DMS153 treated with DMSO at 0.1 percent for 48 hours (cell line): ENCODE measurements around the gene CDC6.
A peak's percentile ranks its signal among the peaks of the same experiment; 100 is the strongest.
"Not testable (repeated sequence)": the region's sequence is repeated elsewhere in the genome, so short reads cannot be mapped to it uniquely, and the experiment has no call there.

Source experiments
- DNase-seq: peaks from one replicate; lab custom pipeline; 2025; ENCODE audit not compliant: unreplicated experiment; lab: John Stamatoyannopoulos, UW

Gene CDC6

GRCh38 chr17:40287159-40287493, 553 bp upstream of the CDC6 start:
- DNase-seq = no peak

DNA sequence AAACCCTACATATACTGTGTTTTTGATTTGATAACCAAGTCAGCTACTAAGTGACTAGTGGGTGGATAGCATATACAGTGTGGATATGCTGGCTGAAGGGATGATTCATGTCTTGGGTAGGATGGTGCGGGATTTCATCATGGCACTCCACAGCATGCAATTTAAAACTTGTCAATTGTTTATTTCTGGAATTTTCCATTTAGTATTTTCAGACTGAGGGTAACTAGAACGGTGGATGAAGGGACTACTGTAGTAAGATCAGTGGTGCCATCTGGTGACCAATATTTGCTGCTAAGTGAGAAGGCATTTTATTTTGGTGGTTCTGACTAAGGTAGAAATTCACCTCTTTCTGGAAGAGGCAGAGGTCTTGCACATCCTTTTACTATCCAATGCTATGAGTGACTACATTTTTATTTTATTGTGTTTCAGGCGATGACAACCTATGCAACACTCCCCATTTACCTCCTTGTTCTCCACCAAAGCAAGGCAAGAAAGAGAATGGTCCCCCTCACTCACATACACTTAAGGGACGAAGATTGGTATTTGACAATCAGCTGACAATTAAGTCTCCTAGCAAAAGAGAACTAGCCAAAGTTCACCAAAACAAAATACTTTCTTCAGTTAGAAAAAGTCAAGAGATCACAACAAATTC, 3.1 kb downstream of the CDC6 start:
- DNase-seq = no peak

DNA sequence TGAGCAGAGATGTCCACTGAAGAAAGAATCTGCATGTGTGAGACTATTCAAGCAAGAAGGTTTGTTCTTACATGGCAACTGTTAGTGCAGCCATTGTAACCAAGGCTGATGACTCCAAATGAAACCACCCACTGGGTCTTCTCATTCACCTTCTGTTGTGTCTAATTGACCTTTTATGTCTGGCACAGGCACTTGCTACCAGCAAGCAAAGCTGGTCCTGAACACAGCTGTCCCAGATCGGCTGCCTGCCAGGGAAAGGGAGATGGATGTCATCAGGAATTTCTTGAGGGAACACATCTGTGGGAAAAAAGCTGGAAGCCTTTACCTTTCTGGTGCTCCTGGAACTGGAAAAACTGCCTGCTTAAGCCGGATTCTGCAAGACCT, 3.6 kb downstream of the CDC6 start:
- DNase-seq = no peak

GRCh38 chr17:40293363-40293762, 5.7 kb downstream of the CDC6 start:
- DNase-seq = no peak

GRCh38 chr17:40295488-40296436, 8.1 kb downstream of the CDC6 start:
- no peak for DNase-seq

DNA sequence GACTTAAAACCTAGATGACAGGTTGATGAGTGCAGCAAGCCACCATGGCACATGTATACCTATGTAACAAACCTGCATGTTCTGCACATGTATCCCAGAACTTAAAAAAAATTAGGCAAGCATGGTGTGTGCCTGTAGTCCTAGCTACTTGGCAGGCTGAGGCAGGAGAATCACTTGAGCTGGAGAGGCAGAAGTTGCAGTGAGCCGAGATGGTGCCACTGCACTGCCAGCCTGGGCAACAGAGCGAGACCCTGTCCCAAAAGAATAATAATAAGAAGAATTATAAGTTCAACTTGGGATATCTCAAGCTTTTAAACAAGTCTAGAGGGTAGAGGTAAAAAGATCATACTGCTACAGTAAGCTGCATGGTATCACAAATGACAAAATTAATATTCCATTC, 9.8 kb downstream of the CDC6 start:
- no peak for DNase-seq

DNA sequence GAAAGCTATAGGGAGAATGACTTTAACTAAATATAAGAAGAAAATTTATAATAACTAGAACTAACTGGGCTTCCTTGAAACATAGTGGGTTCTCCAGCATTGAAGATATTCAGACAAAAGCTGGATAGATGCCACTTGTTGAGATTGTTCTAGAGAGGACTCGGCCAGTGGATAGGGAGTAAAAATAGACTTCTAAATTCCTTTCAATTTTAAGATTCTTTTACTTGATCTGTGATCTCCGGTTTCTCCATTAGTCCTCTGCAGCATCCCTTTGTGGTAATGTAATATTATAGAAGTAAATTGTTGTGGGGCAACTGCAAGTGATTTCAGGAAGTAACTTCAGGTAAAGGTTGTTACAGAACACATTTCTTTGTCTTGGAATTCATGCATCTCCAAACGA, 11.0 kb downstream of the CDC6 start:
- no peak for DNase-seq

- not testable (repeated sequence) for DNase-seq
Measured at GRCh38 chr17:40299159-40299757, 11.6 kb downstream of the CDC6 start.

DNA sequence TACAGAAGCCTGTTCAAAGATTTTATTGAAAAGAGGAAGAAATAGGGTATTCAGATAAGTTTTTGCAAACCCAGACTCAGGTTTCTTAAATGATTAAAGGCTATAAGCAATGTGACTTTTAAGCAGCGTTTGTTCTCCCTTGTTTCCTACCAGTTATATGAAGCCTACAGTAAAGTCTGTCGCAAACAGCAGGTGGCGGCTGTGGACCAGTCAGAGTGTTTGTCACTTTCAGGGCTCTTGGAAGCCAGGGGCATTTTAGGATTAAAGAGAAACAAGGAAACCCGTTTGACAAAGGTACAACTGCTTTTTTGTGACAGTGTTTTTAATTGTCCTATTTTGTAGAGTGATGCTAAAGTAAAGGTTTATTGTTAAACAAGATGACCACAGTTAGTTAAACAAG, 13.6 kb downstream of the CDC6 start:
- DNase-seq = no peak

DNA sequence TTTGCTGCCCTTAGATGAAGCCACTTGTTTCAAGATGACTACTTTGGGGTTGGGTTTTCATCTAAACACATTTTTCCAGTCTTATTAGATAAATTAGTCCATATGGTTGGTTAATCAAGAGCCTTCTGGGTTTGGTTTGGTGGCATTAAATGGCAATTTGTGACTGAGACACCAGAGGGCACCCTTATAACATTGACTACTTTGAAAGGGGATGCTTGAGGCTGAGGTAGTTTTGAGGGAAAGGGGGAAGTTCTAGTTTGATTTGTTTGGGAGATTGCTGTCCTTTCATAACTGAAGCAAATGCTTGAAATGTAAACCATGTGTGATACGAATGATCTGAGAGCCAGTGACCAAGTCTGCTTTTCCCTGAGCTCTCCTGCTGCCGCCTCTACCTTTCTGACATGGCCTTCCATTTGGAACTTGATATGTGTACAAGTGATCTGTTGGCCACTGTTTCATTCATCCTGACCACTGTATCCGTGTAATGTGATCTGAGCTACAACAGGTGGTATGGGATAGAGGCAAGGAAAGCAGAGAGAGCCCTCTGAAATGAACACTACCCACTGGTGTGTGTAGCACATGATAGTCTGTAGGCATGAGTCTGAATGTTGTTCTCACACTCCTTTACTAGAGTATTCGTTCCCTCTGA, 15.5 kb downstream of the CDC6 start:
- peak; percentile 56 for DNase-seq

DNA sequence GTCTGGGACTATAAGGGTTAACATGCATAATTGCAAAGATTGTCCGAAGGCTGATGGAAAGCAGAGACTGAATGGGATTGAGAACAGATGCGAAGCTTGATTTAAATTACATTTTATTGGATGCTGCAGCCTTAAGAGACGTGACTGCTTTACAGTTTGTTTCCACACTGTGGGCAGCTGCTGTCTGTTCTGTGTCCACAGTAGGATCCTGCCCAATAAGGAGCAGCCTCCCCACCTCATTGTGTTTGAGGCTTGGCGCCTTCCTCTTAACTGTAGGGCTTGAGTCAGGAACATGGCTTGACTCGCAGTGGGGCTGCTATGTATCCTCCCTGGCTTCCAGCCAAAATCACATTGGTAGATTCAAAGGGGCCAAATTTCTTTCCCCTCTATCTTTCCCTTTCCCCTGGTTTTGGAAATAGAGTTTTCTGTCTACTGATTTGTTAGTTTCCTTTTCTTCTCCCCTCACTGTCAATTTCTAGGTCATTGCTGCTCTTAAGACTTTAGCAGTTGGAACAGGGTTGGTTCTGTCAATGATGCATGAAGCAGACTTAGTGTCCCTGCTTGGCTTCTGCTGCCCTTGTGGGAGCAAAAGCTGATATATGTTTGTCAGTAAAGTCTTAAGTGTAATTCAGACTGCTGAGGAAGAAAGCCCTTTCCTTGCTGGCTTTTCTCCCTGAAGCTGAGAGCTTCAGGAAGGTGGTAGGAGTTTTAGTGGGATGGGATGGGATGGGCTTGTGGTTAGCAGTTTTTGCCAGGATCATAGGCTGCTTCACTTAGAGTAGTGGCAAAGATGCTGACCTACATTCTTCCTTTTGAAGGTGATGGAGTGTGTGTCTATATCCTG, 16.3 kb downstream of the CDC6 start:
- peak; percentile 29 for DNase-seq

DNA sequence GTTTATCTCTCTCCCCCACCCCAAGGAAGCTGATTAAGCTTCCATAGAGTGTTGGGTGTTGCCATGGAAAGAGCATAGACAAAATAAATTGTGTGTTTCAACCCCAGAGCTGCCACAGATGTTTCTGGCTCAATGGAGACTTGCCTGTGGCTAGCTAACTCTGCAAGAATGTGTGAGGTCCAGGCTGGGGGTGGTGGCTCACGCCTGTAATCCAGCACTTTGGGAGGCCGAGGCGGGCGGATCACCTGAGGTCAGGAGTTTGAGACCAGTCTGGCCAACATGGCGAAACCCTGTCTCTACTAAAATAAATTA, 16.8 kb downstream of the CDC6 start:
- not testable (repeated sequence) for DNase-seq

DNA sequence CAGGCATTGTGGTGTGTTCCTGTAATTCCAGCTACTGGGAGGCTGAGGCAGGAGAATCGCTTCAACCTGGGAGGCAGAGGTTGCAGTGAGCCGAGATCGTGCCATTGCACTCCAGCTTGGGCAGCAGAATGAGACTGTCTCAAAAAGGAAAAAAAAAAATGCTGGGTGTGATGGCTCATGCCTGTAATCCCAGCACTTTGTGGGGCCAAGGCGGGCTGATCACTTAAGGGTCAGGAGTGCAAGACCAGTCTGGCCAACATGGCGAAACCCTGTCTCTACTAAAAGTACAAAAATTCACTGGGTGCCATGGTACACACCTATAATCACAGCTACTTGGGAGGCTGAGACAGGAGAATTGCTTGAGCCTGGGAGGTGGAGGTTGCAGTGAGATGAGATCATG, 17.2 kb downstream of the CDC6 start:
- DNase-seq = not testable (repeated sequence)

- no peak for DNase-seq
Measured at GRCh38 chr17:40306395-40306794, 18.7 kb downstream of the CDC6 start.

GRCh38 chr17:40307001-40307730, 19.5 kb downstream of the CDC6 start:
- DNase-seq = no peak

DNA sequence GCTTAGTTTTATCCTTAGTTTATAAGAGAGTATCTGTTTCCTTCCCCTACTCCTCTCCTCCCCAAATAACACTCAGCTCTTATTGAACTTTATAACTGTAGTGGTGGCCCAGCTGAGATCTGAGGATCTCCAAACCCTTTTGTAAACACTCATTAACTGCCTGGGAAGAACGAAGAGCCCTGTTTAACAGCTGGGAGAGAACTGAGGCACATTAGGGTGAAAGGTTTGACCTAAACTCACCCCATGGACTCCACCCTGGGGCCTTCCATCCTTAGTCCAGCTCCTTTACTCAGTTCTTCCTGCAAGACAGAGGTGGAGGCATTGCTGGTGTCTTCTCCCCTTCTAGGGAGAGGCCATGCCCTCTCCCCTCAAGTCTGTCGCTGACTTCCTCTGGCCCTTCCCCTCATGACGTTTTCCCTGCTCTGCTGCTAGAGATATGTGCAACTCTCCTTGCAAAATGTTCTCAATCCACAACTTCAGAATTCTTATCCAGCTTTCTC, 20.1 kb downstream of the CDC6 start:
- no peak for DNase-seq

- no peak for DNase-seq
Measured at GRCh38 chr17:40309031-40309948, 21.6 kb downstream of the CDC6 start, which contains the start of gene RARA. RARA (plus strand) TSS chr17:40309180; CDS start chr17:40331219, 22,039 bp downstream.

DNA sequence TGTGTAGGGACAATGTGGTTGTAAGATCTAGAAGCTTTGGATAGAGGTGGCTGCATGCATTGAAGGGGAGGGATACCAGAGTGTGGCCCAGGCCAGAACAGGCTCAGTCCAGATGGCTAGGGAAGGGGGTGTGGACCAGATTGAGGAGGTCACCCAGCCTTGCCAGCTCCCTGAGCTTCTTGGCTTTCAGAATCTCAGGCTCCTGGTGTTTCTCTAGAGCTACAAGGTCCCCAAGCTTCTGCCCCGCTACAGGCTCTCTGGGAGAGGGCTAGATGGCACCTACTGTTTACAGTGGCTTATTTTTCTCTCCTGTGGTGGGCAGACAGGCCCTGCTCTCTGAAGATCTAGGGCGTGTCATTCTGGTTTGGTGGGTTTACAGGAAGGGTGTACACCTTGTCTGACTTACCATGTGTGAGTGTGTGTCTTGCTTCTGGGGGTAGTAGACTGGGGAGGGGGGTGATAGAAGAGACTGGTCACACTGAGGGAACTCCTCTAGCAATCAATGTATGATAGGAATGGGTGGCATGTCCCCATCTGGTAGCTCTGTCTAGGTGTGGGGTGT, 22.4 kb downstream of the CDC6 start:
- no peak for DNase-seq
